ENCODE results near the gene ZNF516. TPM values are rescaled to one million over a fixed set of nuclear protein-coding genes. Genes with fewer than 3 reads are reported as not detected.

Gene ZNF516
- total and polyA plus RNA-seq, 2 of the 4 experiments (the other 2 are of a cell fraction), result 7.9 to 16.9 TPM

GRCh38 chr18:76490033-76490432, 5.0 kb downstream of the ZNF516 start:
- H3K4me1 ChIP-seq (ENCODE audit: control insufficient read depth, insufficient read depth, low read length), result peaks cover 18% of the 10 kb centered on the region
- H2BK15ac ChIP-seq (ENCODE audit: low read depth, low read length), result no peak overlapping the region
- no CpG with 5 or more reads among the region's 5 CpGs for WGBS, 2 experiments (ENCODE audit: extremely low coverage in 2 of 2, insufficient read length in 1 of 2)
- no peaks in the 10 kb centered on the region for H3K9me3 ChIP-seq (ENCODE audit: control insufficient read depth, insufficient read depth, low read length)
- H4K8ac ChIP-seq (ENCODE audit: low read depth in 2 of 2, low read length in 2 of 2), result no peak overlapping the region
- H4K91ac ChIP-seq (ENCODE audit: insufficient read depth, low read depth, low read length), result no peak overlapping the region
- dilution Hi-C loops (cut with HindIII; ENCODE audit: low sequenced_read_pairs, unreplicated experiment), result no loop called here
- DNase-seq (no peak), ATAC-seq (ENCODE audit: low read depth) (no peak)
- peak overlapping the region; percentile 88 for H3K4me3 ChIP-seq (ENCODE audit: insufficient read depth, low read depth, low read length)
- no peak overlapping the region for H2BK5ac ChIP-seq (ENCODE audit: low read depth, low read length, poor library complexity, severe bottlenecking)
- no peak overlapping the region for H2AFZ ChIP-seq (replicated peaks; ENCODE audit: low read length, poor library complexity)
- peak overlapping the region; percentile 25; the same call in 1 of the 2 replicates for H3K23ac ChIP-seq (ENCODE audit: low read depth, low read length)
- no peak overlapping the region for H4K5ac ChIP-seq (ENCODE audit: low read depth, low read length)
- no peak overlapping the region for H3K14ac ChIP-seq (replicated peaks; ENCODE audit: low read depth, low read length)
- in situ Hi-C loops (cut with MboI; ENCODE audit: low sequenced_read_pairs), result loop anchor here (5.0 kb wide), 1 partner anchor 72 kb away; no protein-coding TSS in a partner anchor
- H3K79me1 ChIP-seq (ENCODE audit: low read depth in 1 of 2, low read length in 2 of 2), result peaks cover 13 to 63% of the 10 kb centered on the region in 2 experiments; a peak in 2 of 4 replicates
- H3K4ac ChIP-seq (ENCODE audit: low read depth, low read length), result no peak overlapping the region
- POLR2A ChIA-PET (ENCODE audit: unreplicated experiment), result interaction anchor here (0.5 kb wide), 1 partner anchor 22 kb away, joined by 3 read pairs; no protein-coding TSS in a partner anchor
- H3K4me2 ChIP-seq (ENCODE audit: low read depth, low read length), result peak overlapping the region; percentile 88
- peaks cover 63% of the 10 kb centered on the region for H4K20me1 ChIP-seq (ENCODE audit: insufficient read depth, low read length)
- H2AK9ac ChIP-seq (replicated peaks; ENCODE audit: low read depth, low read length, poor library complexity), result no peak overlapping the region
- no peak overlapping the region for H2BK20ac ChIP-seq (ENCODE audit: low read depth, low read length)
- no peak overlapping the region for H3K56ac ChIP-seq (ENCODE audit: extremely low read depth, insufficient read depth, low read length)
- intact Hi-C loops (cut with micrococcal nuclease), result loop anchor here (5.0 kb wide), 1 partner anchor 78 kb away; no protein-coding TSS in a partner anchor
- no peaks in the 10 kb centered on the region for H3K27me3 ChIP-seq (ENCODE audit: control insufficient read depth, insufficient read depth, low read length)
- CTCF ChIA-PET, result no interaction called here
- H3K9ac ChIP-seq (ENCODE audit: low read depth, low read length), result 0 out of 2 replicates have a peak overlapping the region, but pooled peaks have one; percentile 64
- H2BK120ac ChIP-seq (ENCODE audit: low read depth, low read length), result no peak overlapping the region
- H3K9me1 ChIP-seq (ENCODE audit: insufficient read depth, low read length), result peaks cover 13% of the 10 kb centered on the region
- no peak overlapping the region for H3K18ac ChIP-seq (ENCODE audit: low read depth, low read length)
- H3K36me3 ChIP-seq (ENCODE audit: control insufficient read depth, insufficient read depth, low read length), result no peaks in the 10 kb centered on the region
- TF ChIP-seq FOS (IDR thresholded peaks at IDR 0.05; ENCODE audit: low read depth, low read length), result no peak
- TF ChIP-seq ELK1 (IDR thresholded peaks at IDR 0.05; ENCODE audit: borderline replicate concordance, low read depth, low read length), result no peak
- TF ChIP-seq MXI1 (IDR thresholded peaks at IDR 0.05; ENCODE audit: borderline replicate concordance, low read depth, low read length), result no peak
- TF ChIP-seq POLR2A (IDR thresholded peaks at IDR 0.05; ENCODE audit: low read depth, low read length), result no peak
- TF ChIP-seq SMC3 (IDR thresholded peaks at IDR 0.05; ENCODE audit: low read depth, low read length), result no peak
- TF ChIP-seq RCOR1 (IDR thresholded peaks at IDR 0.05; ENCODE audit: insufficient replicate concordance, low read length), result no peak
- TF ChIP-seq BHLHE40 (IDR thresholded peaks at IDR 0.05; ENCODE audit: low read depth, low read length), result no peak
- no peak for TF ChIP-seq RAD21 (IDR thresholded peaks at IDR 0.05; ENCODE audit: low read length)
- TF ChIP-seq MAFK (IDR thresholded peaks at IDR 0.05; ENCODE audit: low read depth, low read length), result no peak
- TF ChIP-seq, protein P1, sequence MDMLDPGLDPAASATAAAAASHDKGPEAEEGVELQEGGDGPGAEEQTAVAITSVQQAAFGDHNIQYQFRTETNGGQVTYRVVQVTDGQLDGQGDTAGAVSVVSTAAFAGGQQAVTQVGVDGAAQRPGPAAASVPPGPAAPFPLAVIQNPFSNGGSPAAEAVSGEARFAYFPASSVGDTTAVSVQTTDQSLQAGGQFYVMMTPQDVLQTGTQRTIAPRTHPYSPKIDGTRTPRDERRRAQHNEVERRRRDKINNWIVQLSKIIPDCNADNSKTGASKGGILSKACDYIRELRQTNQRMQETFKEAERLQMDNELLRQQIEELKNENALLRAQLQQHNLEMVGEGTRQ (IDR thresholded peaks at IDR 0.05; ENCODE audit: low read depth, low read length), result no peak
- no peak for TF ChIP-seq CEBPB (IDR thresholded peaks at IDR 0.05; ENCODE audit: low read depth, low read length)
- no peak overlapping the region for H3K27ac ChIP-seq (ENCODE audit: insufficient read depth, low read length)
- no peak overlapping the region for H2AK5ac ChIP-seq (ENCODE audit: low read depth, low read length)
- BruUV-seq (replicated peaks), result no TSS peak
